Mesothelial cell of epicardium (in vitro differentiated cells): Measurements from ENCODE around the gene EFCAB12. TPM values are rescaled to one million over a fixed set of nuclear protein-coding genes. Genes with fewer than 3 reads are reported as not detected.

Experiments used
- DNase-seq, 2 experiments: peaks; one replicate each; pipeline ENCODE4 v3.0.0; 2021; ENCODE audit warnings: low spot score in 2 of 2; ENCODE audit not compliant: unreplicated experiment in 2 of 2
- H3K27ac Mint-ChIP-seq: 2 replicates; pipeline ENCODE4 v1.8.0; 2021; ENCODE audit warnings: mixed read lengths
- H3K27me3 Mint-ChIP-seq: 2 replicates; pipeline ENCODE4 v1.8.0; 2021; ENCODE audit warnings: low read depth, mixed read lengths
- H3K36me3 Mint-ChIP-seq: 2 replicates; pipeline ENCODE4 v1.8.0; 2021; ENCODE audit warnings: mixed read lengths
- H3K4me1 Mint-ChIP-seq: 2 replicates; pipeline ENCODE4 v1.8.0; 2021; ENCODE audit warnings: mixed read lengths
- H3K4me3 Mint-ChIP-seq: 2 replicates; pipeline ENCODE4 v1.8.0; 2021; ENCODE audit warnings: mild to moderate bottlenecking, moderate library complexity, mixed read lengths
- H3K9me3 Mint-ChIP-seq: 2 replicates; pipeline ENCODE4 v1.8.0; 2021; ENCODE audit warnings: mixed read lengths
- total RNA-seq: library from RNA; stranded (reverse); gene quantifications from 3 replicates; pipeline ENCODE4 v1.2.1, GENCODE V29; 2021
- TF ChIP-seq, protein P1 (sequence below): fragments of 200-600 bp; sonication (generic); IDR thresholded peaks from one replicate; pipeline ENCODE4 v1.5.0; 2021; ENCODE audit warnings: antibody characterized with exemption; ENCODE audit not compliant: unreplicated experiment

The EFCAB12 gene
- total RNA-seq, 1 donor from 2014 or later, result 0.74 TPM

DNA sequence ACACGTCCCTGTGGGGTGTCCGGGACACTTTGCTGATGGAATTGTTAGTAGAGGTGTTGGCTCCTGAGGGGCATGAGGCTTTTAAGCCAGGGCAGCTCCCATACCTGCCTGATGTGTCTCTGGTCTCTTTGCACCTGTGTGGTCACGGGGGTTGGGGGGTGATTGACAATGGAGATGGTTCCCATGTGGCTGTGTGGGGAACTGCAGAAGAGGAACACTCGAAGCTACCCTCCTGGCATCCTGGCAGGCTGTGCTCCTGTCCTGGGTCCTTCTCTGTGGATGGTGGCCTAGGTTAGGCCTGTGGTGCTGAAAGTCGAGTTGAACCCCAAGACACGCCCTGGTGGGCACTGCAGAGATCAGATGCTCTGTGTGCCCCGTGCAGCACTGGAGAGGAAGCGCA, 76.4 kb downstream of the EFCAB12 start:
- no peak for DNase-seq
- no peak overlapping the region for H3K27ac Mint-ChIP-seq
- no peaks in the 10 kb centered on the region for H3K36me3 Mint-ChIP-seq
- H3K9me3 Mint-ChIP-seq, result no peaks in the 10 kb centered on the region
- H3K27me3 Mint-ChIP-seq, result no peaks in the 10 kb centered on the region
- peaks cover 12% of the 10 kb centered on the region for H3K4me1 Mint-ChIP-seq
- H3K4me3 Mint-ChIP-seq, result no peak overlapping the region
- TF ChIP-seq, protein P1, sequence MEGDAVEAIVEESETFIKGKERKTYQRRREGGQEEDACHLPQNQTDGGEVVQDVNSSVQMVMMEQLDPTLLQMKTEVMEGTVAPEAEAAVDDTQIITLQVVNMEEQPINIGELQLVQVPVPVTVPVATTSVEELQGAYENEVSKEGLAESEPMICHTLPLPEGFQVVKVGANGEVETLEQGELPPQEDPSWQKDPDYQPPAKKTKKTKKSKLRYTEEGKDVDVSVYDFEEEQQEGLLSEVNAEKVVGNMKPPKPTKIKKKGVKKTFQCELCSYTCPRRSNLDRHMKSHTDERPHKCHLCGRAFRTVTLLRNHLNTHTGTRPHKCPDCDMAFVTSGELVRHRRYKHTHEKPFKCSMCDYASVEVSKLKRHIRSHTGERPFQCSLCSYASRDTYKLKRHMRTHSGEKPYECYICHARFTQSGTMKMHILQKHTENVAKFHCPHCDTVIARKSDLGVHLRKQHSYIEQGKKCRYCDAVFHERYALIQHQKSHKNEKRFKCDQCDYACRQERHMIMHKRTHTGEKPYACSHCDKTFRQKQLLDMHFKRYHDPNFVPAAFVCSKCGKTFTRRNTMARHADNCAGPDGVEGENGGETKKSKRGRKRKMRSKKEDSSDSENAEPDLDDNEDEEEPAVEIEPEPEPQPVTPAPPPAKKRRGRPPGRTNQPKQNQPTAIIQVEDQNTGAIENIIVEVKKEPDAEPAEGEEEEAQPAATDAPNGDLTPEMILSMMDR, result no peak

Other genes starting within 250 kb of the EFCAB12 start
- 217 to 223 TPM (median 222 TPM) in 3 replicates for gene CNBP, start 244.7 kb downstream of the EFCAB12 start, total RNA-seq
- 172 to 176 TPM (median 173 TPM) in 3 replicates for gene COPG1, start 179.0 kb downstream of the EFCAB12 start, total RNA-seq
- gene HMCES, start 149.8 kb downstream of the EFCAB12 start, total RNA-seq, result 26.6 to 31.1 TPM (median 29.6 TPM) in 3 replicates
- gene MBD4, start 11.3 kb upstream of the EFCAB12 start, total RNA-seq, result 26.6 to 27.1 TPM (median 26.6 TPM) in 3 replicates
- 41.9 to 48.0 TPM (median 45.8 TPM) in 3 replicates for gene IFT122, start 11.6 kb upstream of the EFCAB12 start, total RNA-seq
- gene RHO, start 100.0 kb upstream of the EFCAB12 start, total RNA-seq, result 0.09 to 0.11 TPM in 2 of 3 replicates, not detected in the other
- gene H1-8, start 114.5 kb upstream of the EFCAB12 start, total RNA-seq, result not detected in 3 replicates
- gene PLXND1, start 178.0 kb upstream of the EFCAB12 start, total RNA-seq, result 53.9 to 60.6 TPM (median 54.7 TPM) in 3 replicates